ENCODE results near the gene RXRA. TPM values are rescaled to one million over a fixed set of nuclear protein-coding genes. Genes with fewer than 3 reads are reported as not detected.

Gene RXRA
- total RNA-seq, 2 donors from 2014 or later: 34.5 to 50.8 TPM

DNA sequence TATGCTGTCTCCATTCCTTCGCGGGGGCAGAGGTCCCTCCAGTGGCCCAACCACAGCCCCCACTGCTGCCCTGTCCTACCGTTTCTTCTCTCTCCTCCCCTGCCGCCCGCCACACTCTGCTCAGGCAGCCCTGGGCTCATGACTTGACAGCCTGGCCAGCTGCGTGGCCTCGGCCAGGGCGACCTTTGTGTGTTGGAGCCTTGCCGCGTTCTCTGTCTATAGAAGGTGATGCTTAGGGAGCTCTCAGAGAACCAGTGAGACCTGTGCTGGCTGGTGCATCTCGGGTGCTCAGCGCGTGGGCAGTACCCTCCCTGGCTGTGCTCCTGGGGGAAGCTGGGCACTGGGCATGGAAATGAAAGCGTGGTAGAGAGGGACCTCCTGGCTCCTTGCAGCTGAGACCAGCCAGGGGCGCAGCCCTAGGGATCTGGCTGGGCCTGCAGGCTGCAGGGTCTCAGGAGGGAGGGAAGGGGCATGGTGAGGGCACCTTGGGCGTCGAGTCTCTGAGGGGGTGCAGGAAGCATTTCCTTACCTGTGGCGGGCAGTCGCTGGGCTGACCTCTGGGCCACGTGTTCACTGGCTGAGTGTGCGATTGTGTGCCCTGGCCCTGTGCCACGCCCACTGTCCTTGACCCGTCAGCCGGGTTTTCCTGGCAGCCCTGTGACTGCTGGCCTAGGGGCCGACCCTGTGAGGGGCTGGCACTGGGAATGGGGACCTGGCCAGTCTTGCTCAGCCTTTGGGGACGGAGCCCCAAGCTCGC is 50.3 kb downstream of the RXRA start:
- TF ChIP-seq, protein P1, sequence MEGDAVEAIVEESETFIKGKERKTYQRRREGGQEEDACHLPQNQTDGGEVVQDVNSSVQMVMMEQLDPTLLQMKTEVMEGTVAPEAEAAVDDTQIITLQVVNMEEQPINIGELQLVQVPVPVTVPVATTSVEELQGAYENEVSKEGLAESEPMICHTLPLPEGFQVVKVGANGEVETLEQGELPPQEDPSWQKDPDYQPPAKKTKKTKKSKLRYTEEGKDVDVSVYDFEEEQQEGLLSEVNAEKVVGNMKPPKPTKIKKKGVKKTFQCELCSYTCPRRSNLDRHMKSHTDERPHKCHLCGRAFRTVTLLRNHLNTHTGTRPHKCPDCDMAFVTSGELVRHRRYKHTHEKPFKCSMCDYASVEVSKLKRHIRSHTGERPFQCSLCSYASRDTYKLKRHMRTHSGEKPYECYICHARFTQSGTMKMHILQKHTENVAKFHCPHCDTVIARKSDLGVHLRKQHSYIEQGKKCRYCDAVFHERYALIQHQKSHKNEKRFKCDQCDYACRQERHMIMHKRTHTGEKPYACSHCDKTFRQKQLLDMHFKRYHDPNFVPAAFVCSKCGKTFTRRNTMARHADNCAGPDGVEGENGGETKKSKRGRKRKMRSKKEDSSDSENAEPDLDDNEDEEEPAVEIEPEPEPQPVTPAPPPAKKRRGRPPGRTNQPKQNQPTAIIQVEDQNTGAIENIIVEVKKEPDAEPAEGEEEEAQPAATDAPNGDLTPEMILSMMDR (IDR thresholded peaks at IDR 0.05): no peak
- H3K27me3 ChIP-seq: no peaks in the 10 kb centered on the region
- DNase-seq (ENCODE audit: low spot score): no peak
- H3K4me1 ChIP-seq: peaks cover 0 to 100% of the 10 kb centered on the region in 2 donors
- no peaks in the 10 kb centered on the region for H3K9me3 ChIP-seq
- peak overlapping the region; percentile 86 for H3K27ac ChIP-seq
- no peaks in the 10 kb centered on the region for H3K36me3 ChIP-seq
- peak overlapping the region in 1 of 2 donors; percentile 5 for H3K4me3 ChIP-seq

DNA sequence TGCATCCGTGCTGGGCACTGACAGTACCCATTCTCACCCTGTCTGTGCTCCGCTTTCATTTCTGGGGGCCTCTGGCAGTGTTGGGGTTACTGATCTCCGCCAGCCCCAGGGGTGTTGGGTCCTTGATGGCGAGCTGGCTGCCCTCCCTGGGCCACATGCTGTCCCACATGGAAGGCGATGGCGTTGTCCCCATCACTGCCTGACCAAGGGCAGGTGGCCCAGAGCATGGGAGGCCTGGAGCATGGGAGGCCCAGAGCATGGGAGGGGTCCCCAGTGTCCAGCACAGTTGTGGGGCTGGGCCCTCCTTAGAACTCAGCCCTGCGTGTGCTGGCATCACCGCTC is 50.9 kb downstream of the RXRA start:
- Histone ChIP-seq H3K27ac (peak overlapping the region in 1 of 2 donors; percentile 86), H3K27me3 (no peaks in the 10 kb centered on the region), H3K4me3 (no peak overlapping the region), H3K9me3 (no peaks in the 10 kb centered on the region), H3K4me1 (peaks cover 0 to 100% of the 10 kb centered on the region in 2 donors), H3K36me3 (no peaks in the 10 kb centered on the region)
- TF ChIP-seq, protein P1 (IDR thresholded peaks at IDR 0.05): no peak
- no peak for DNase-seq (ENCODE audit: low spot score)

DNA sequence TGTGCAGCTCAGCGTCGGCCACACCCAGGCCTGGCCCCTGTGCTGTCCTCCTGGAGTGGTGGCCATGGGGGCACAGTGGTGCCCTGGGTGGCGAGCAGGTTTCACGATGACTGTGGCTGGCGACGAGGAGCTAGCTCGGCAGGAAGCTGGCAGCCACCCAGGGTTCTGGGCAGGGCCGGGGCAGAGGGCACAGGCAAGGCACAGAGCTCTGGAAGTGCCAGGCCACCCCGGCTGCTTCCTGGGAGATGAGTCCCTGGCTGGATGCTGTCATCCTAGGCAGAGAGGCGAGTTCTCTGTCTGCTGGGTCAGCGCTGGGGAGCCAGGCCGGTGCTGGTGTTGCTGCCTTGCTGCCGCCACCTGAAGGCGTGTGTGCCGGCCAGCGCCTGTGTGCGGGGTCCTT is 51.7 kb downstream of the RXRA start:
- TF ChIP-seq, protein P1 (IDR thresholded peaks at IDR 0.05): no peak
- Histone ChIP-seq H3K27me3 (no peaks in the 10 kb centered on the region), H3K36me3 (no peaks in the 10 kb centered on the region), H3K27ac (peak overlapping the region; percentile 38 to 86), H3K9me3 (no peaks in the 10 kb centered on the region), H3K4me3 (no peak overlapping the region), H3K4me1 (peaks cover 0 to 100% of the 10 kb centered on the region in 2 donors)
- DNase-seq (ENCODE audit: low spot score): no peak

DNA sequence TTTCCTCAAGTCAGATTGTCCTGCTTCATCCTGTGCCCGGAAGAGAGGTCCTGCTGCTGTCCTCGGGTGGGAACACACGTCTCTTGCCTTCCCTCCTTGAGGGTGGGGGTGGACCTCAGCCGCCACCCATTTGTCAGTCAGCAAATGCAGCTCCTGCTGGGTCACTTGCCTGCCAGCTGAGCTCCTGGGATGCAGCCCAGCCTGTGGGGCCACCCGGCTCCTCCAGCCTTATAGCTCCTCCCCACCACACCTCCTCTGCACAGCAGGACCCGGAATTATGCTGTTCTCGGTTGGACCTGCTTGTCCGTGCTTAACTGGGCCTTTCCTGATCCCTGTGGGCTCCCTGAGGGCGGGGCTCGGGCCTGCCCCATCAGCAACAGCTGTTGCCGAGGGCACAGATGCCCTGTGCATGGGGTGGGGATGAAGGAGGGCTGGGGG is 52.7 kb downstream of the RXRA start:
- H3K4me1 ChIP-seq: peaks cover 0 to 100% of the 10 kb centered on the region in 2 donors
- H3K4me3 ChIP-seq: no peak overlapping the region
- no peaks in the 10 kb centered on the region for H3K36me3 ChIP-seq
- TF ChIP-seq, protein P1 (IDR thresholded peaks at IDR 0.05): no peak
- DNase-seq (ENCODE audit: low spot score): no peak
- no peaks in the 10 kb centered on the region for H3K27me3 ChIP-seq
- H3K27ac ChIP-seq: peak overlapping the region; percentile 38 to 86
- H3K9me3 ChIP-seq: no peaks in the 10 kb centered on the region

DNA sequence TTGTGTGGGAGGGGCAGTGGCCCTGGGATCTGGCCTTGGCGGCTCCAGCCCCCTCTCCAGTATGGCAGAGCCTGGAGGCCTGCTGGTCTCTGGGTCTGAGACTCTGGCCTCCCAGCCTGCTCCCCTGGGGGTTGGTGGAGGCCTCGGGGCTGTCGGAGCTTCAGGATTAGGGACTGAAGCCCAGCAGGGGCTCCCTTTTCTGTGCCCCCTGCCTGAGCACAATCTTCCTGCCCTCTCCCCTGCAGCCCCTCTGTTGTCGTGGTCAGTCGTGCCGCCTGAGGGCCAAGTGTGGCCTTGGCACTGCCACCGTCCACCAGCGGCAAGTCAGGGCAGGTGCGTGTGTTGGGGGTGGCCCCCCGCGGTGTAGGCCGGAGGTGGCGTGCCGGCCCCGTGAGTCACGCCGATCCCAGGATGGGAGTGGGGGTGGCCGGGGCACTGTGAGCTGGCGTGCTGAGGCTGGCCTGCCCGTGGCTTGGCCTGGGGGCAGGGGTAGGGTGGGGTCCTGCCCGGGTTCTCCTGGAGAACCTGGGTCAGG is 53.6 kb downstream of the RXRA start:
- DNase-seq (ENCODE audit: low spot score): no peak
- no peak overlapping the region for H3K4me3 ChIP-seq
- H3K27ac ChIP-seq: peak overlapping the region in 1 of 2 donors; percentile 86
- H3K4me1 ChIP-seq: peaks cover 0 to 100% of the 10 kb centered on the region in 2 donors
- H3K9me3 ChIP-seq: no peaks in the 10 kb centered on the region
- no peaks in the 10 kb centered on the region for H3K27me3 ChIP-seq
- TF ChIP-seq, protein P1 (IDR thresholded peaks at IDR 0.05): no peak
- H3K36me3 ChIP-seq: no peaks in the 10 kb centered on the region

All from right atrium auricular region (tissue), 2 donors.